Endothelial cell of umbilical vein (primary cell): ENCODE data around the gene LXN. TPM values are rescaled to one million over a fixed set of nuclear protein-coding genes. Genes with fewer than 3 reads are reported as not detected.

ENCODE experiments used
- BruUV-seq: library from RNA; stranded (reverse); fragments of 400-500 nt; replicated peaks from 2 replicates; lab custom pipeline; 2021; lab: Mats Ljungman, UMichigan
- CTCF ChIA-PET: fragments of 300-600, 350-600 bp; sonication (Branson Sonifier 250); formaldehyde crosslinking; loops from one replicate; lab custom pipeline; 2021; ENCODE audit warnings: antibody characterized with exemption, inconsistent platforms; lab: Charles Lee
- POLR2A ChIA-PET: fragments of 300-600, 350-600 bp; sonication (Branson Sonifier 250); formaldehyde crosslinking; loops from one replicate; lab custom pipeline; 2021; ENCODE audit warnings: antibody characterized with exemption, inconsistent platforms; lab: Charles Lee
- DNase-seq: peaks from one replicate; pipeline ENCODE4 v3.0.0-alpha.2; 2011; ENCODE audit warnings: low read depth, low spot score
- FAIRE-seq: peaks from 2 replicates; lab custom pipeline; 2011; peaks lifted over from hg19 to GRCh38; lab: Jason Lieb, UNC
- H2AFZ ChIP-seq: 2 replicates; pipeline ENCODE4 v1.6.0; 2012; ENCODE audit warnings: low read depth, low read length, control low read depth, inconsistent platforms
- H3K27ac ChIP-seq: 2 replicates; pipeline ENCODE4 v1.5.1; 2011; ENCODE audit warnings: low read depth, mild to moderate bottlenecking, control low read depth, low read length, moderate library complexity; ENCODE audit not compliant: insufficient read depth
- H3K27me3 ChIP-seq, 2 experiments: 2 replicates each; pipeline versions ENCODE4 v1.6.0 to v1.6.1; 2011; ENCODE audit warnings: low read length in 2 of 2, mixed read lengths in 1 of 2; ENCODE audit not compliant: control insufficient read depth in 2 of 2, insufficient read depth in 2 of 2
- H3K36me3 ChIP-seq, 2 experiments: 2 replicates in 1 of 2; 3 replicates in 1 of 2; pipeline ENCODE4 v1.5.1; 2011; ENCODE audit warnings: low read length in 2 of 2, mild to moderate bottlenecking in 1 of 2, moderate library complexity in 1 of 2; ENCODE audit not compliant: control insufficient read depth in 2 of 2, insufficient read depth in 2 of 2; ENCODE audit errors: extremely low read depth in 1 of 2
- H3K4me1 ChIP-seq: 3 replicates; pipeline ENCODE4 v1.5.1; 2011; ENCODE audit warnings: mild to moderate bottlenecking, low read length; ENCODE audit not compliant: control insufficient read depth, insufficient read depth; ENCODE audit errors: extremely low read depth
- H3K4me2 ChIP-seq: 2 replicates; pipeline ENCODE4 v1.6.1; 2011; ENCODE audit warnings: low read length, control low read depth, mixed read lengths; ENCODE audit not compliant: insufficient read depth
- H3K4me3 ChIP-seq, 3 experiments: fragments of 200-600 bp in 1 of 3; sonication (generic), shearing (Covaris generic) in 1 of 3; replicated peaks in 1 of 3; 2 replicates each; pipeline ENCODE4 v1.5.1; 2011 to 2016; ENCODE audit warnings: control low read depth in 3 of 3, low read length in 3 of 3, mild to moderate bottlenecking in 2 of 3, inconsistent platforms in 1 of 3, low read depth in 1 of 3, moderate library complexity in 1 of 3; ENCODE audit not compliant: insufficient read depth in 1 of 3
- H3K79me2 ChIP-seq: 2 replicates; pipeline ENCODE4 v1.6.0; 2012; ENCODE audit warnings: low read length, inconsistent platforms; ENCODE audit not compliant: control insufficient read depth, insufficient read depth
- H3K9ac ChIP-seq: replicated peaks from 2 replicates; pipeline ENCODE3; 2011; ENCODE audit warnings: low read length, control low read depth; ENCODE audit not compliant: insufficient read depth; ENCODE audit errors: extremely low read depth
- H3K9me1 ChIP-seq: replicated peaks from 3 replicates; pipeline ENCODE4 v1.6.0; 2011; ENCODE audit warnings: mild to moderate bottlenecking, low read length; ENCODE audit not compliant: control insufficient read depth, insufficient read depth; ENCODE audit errors: extremely low read depth
- H3K9me3 ChIP-seq: replicated peaks from 2 replicates; pipeline ENCODE4 v1.5.1; 2012; ENCODE audit warnings: low read length, inconsistent platforms; ENCODE audit not compliant: control insufficient read depth, insufficient read depth
- H4K20me1 ChIP-seq: replicated peaks from 2 replicates; pipeline ENCODE3; 2011; ENCODE audit warnings: mild to moderate bottlenecking, low read length; ENCODE audit not compliant: control insufficient read depth, insufficient read depth; ENCODE audit errors: extremely low read depth
- EZH2 ChIP-seq: IDR thresholded peaks from 2 replicates; pipeline ENCODE4 v1.6.1; 2012; ENCODE audit warnings: borderline replicate concordance, low read depth, mild to moderate bottlenecking, moderate library complexity, low read length, inconsistent platforms; ENCODE audit not compliant: severe bottlenecking
- FOS ChIP-seq: IDR thresholded peaks from 2 replicates; pipeline ENCODE4 v1.6.1; 2011; ENCODE audit warnings: mild to moderate bottlenecking, low read length, moderate library complexity, borderline replicate concordance; ENCODE audit not compliant: insufficient read depth
- GATA2 ChIP-seq: IDR thresholded peaks from 2 replicates; pipeline ENCODE4 v1.7.0; 2011; ENCODE audit warnings: low read depth, mild to moderate bottlenecking, moderate library complexity, mixed read lengths, low read length; ENCODE audit not compliant: insufficient read length, insufficient read depth
- JUN ChIP-seq: IDR thresholded peaks from 2 replicates; pipeline ENCODE4 v1.6.1; 2011; ENCODE audit warnings: borderline replicate concordance, low read depth; ENCODE audit not compliant: insufficient read length, insufficient read depth
- MYC ChIP-seq: IDR thresholded peaks from one replicate; pipeline ENCODE4 v1.6.1; 2011; ENCODE audit warnings: mild to moderate bottlenecking, low read depth, low read length
- POLR2A ChIP-seq: IDR thresholded peaks from 2 replicates; pipeline ENCODE4 v1.6.1; 2012; ENCODE audit warnings: low read depth, mild to moderate bottlenecking, control low read depth, low read length
- POLR2AphosphoS5 ChIP-seq: IDR thresholded peaks from 2 replicates; pipeline ENCODE4 v1.6.1; 2012; ENCODE audit warnings: low read depth, mild to moderate bottlenecking, control low read depth, low read length, moderate library complexity; ENCODE audit not compliant: insufficient read depth
- dilution Hi-C: fragments of 300-500 bp; cut with MboI; formaldehyde crosslinking; loops from one replicate; pipeline ENCODE4 v1.15.0; 2019; ENCODE audit warnings: low sequenced_read_pairs; ENCODE audit not compliant: extremely low pct_ligation_motif_present
- intact Hi-C: fragments of 100-400 bp; cut with micrococcal nuclease; formaldehyde crosslinking; loops from one replicate; pipeline ENCODE4 v1.10.0; 2022
- polyA plus RNA-seq, 4 experiments: library from polyadenylated mRNA; depleted of rRNA in 3 of 4; stranded (reverse) in 3 of 4; unstranded in 1 of 4; fragments of >200 nt; gene quantifications; 2 replicates each; pipeline versions ENCODE4 v1.2.1 to v1.2.3, GENCODE V29; 2011 to 2012; ENCODE audit warnings: missing spikeins in 1 of 4
- total RNA-seq: library from RNA; stranded (reverse); gene quantifications from 2 replicates; pipeline ENCODE4 v1.2.3, GENCODE V29; 2021
- TF ChIP-seq, protein P1 (sequence below), 2 donors: IDR thresholded peaks; 1 replicate in 1 of 2; 2 replicates in 1 of 2; pipeline ENCODE4 v1.5.1; 2011; ENCODE audit warnings: low read length in 2 of 2, mild to moderate bottlenecking in 2 of 2, moderate library complexity in 2 of 2, control low read depth in 1 of 2, inconsistent platforms in 1 of 2, low read depth in 1 of 2; ENCODE audit not compliant: insufficient read depth in 1 of 2; ENCODE audit errors: extremely low read depth in 1 of 2
- TF ChIP-seq, protein P2 (sequence below): IDR thresholded peaks from 2 replicates; pipeline ENCODE4 v1.6.1; 2011; ENCODE audit not compliant: insufficient read depth, insufficient read length

LXN gene
- total and polyA plus RNA-seq, 2 donors (not counting 3 experiments of a cell fraction or from before 2014, with no cell fraction given), result 56.9 to 118 TPM

DNA sequence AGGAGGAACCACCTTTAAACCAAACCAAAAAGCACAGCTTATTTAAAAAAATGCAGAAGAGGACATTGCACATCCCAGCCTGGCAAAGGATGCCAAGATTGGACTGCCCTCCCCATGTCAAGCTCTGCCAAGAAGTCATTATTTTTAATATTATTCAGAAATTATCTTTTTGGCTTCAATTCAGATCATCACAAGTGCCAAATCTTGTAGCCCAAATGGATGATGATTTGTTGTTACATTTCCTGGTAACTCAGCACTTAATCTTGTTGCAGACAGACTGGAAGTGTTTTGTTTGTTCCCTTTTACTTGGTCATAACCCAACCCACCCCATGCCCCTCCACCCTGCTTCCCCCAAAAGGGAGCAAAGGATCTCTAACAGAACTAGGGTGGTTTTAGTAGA lies 28.1 kb upstream of the LXN start:
- H3K9me1 ChIP-seq, result no peaks in the 10 kb centered on the region
- H3K79me2 ChIP-seq, result peaks cover 3% of the 10 kb centered on the region
- peak overlapping the region; percentile 74 for H3K4me2 ChIP-seq
- TF ChIP-seq FOS (peak; percentile 21), GATA2 (peak; percentile 82), POLR2AphosphoS5 (peak; percentile 47)
- TF ChIP-seq, protein P1, sequence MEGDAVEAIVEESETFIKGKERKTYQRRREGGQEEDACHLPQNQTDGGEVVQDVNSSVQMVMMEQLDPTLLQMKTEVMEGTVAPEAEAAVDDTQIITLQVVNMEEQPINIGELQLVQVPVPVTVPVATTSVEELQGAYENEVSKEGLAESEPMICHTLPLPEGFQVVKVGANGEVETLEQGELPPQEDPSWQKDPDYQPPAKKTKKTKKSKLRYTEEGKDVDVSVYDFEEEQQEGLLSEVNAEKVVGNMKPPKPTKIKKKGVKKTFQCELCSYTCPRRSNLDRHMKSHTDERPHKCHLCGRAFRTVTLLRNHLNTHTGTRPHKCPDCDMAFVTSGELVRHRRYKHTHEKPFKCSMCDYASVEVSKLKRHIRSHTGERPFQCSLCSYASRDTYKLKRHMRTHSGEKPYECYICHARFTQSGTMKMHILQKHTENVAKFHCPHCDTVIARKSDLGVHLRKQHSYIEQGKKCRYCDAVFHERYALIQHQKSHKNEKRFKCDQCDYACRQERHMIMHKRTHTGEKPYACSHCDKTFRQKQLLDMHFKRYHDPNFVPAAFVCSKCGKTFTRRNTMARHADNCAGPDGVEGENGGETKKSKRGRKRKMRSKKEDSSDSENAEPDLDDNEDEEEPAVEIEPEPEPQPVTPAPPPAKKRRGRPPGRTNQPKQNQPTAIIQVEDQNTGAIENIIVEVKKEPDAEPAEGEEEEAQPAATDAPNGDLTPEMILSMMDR (IDR thresholded peaks at IDR 0.05; ENCODE audit: extremely low read depth in 1 of 2, insufficient read depth in 1 of 2, low read depth in 1 of 2, low read length in 2 of 2), result no peak
- FAIRE-seq, result peak; percentile 75
- no TSS peak for BruUV-seq
- intact Hi-C loops (loop anchor here (1.0 to 5.0 kb wide), 2 partner anchors 28 to 38 kb away; partner anchors contain the start of gene LXN), dilution Hi-C loops (no loop called here)
- H3K4me3 ChIP-seq, result no peak overlapping the region
- H3K9me3 ChIP-seq, result no peaks in the 10 kb centered on the region
- ChIA-PET POLR2A (interaction anchor here (1.3 to 1.4 kb wide), 2 partner anchors 18 to 27 kb away, joined by 3 to 4 read pairs; no protein-coding TSS in a partner anchor), CTCF (interaction anchor here (1.1 to 4.2 kb wide), 8 partner anchors 12 to 67 kb away, joined by 3 to 36 read pairs (median 6); partner anchors contain the start of gene LXN)
- no peak overlapping the region for H3K9ac ChIP-seq
- H3K4me1 ChIP-seq, result peaks cover 57% of the 10 kb centered on the region
- H4K20me1 ChIP-seq, result no peaks in the 10 kb centered on the region
- H3K27ac ChIP-seq, result peak overlapping the region; percentile 83
- no peaks in the 10 kb centered on the region for H3K27me3 ChIP-seq
- no peaks in the 10 kb centered on the region for H3K36me3 ChIP-seq
- DNase-seq, result peak; percentile 91
- H2AFZ ChIP-seq, result no peak overlapping the region

DNA sequence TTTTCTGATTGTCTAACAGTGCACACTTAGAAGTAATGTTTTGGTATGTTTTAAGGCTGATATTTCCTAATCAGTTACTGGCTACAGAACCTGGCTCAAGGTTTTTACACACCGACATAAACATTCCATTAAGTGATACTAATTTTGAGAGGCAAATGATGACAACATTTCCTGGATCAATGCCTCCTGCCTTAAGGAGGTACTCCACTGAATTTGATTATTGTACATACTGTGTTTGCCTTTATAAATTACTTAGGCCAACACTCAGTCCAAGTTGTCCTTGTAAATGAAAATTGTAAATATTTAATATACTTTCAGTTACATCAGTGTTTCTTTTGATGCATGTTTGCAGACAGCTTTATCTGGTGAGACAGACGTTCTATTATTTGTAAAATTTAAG lies 24.2 kb upstream of the LXN start:
- dilution Hi-C loops (no loop called here), intact Hi-C loops (no loop called here)
- H3K27me3 ChIP-seq, result no peaks in the 10 kb centered on the region
- no peaks in the 10 kb centered on the region for H3K36me3 ChIP-seq
- BruUV-seq, result no TSS peak
- H2AFZ ChIP-seq, result no peak overlapping the region
- no peak for FAIRE-seq
- H4K20me1 ChIP-seq, result no peaks in the 10 kb centered on the region
- TF ChIP-seq, protein P1 (IDR thresholded peaks at IDR 0.05; ENCODE audit: extremely low read depth in 1 of 2, insufficient read depth in 1 of 2, low read depth in 1 of 2, low read length in 2 of 2), result no peak
- TF ChIP-seq FOS (no peak), JUN (no peak), POLR2A (no peak), GATA2 (no peak), POLR2AphosphoS5 (no peak), MYC (no peak), EZH2 (no peak)
- TF ChIP-seq, protein P2, sequence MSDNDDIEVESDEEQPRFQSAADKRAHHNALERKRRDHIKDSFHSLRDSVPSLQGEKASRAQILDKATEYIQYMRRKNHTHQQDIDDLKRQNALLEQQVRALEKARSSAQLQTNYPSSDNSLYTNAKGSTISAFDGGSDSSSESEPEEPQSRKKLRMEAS, result no peak
- no peak overlapping the region for H3K27ac ChIP-seq
- H3K79me2 ChIP-seq, result peaks cover 3% of the 10 kb centered on the region
- no peak overlapping the region for H3K4me2 ChIP-seq
- H3K4me1 ChIP-seq, result peaks cover 33% of the 10 kb centered on the region
- no peaks in the 10 kb centered on the region for H3K9me1 ChIP-seq
- ChIA-PET CTCF (interaction anchor here (0.7 to 4.0 kb wide), 5 partner anchors 9 to 93 kb away, joined by 3 to 27 read pairs (median 3); partner anchors contain the start of gene LXN), POLR2A (no interaction called here)
- peak; percentile 33 for DNase-seq
- no peak overlapping the region for H3K9ac ChIP-seq
- no peaks in the 10 kb centered on the region for H3K9me3 ChIP-seq
- no peak overlapping the region for H3K4me3 ChIP-seq
